Activated CD4-positive, alpha-beta T cell treated with anti-CD3 and anti-CD28 coated beads, Interleukin-2, amount 50 U/mL, for 4 hours (primary cell): ENCODE data around the gene BRWD1.
"Not testable (repeated sequence)": the region's sequence is repeated elsewhere in the genome, so short reads cannot be mapped to it uniquely, and the experiment has no call there.

Source experiments
- DNase-seq, 2 experiments: peaks; one replicate each; pipeline ENCODE4 v3.0.0-alpha.2; 2020

Gene BRWD1

DNA sequence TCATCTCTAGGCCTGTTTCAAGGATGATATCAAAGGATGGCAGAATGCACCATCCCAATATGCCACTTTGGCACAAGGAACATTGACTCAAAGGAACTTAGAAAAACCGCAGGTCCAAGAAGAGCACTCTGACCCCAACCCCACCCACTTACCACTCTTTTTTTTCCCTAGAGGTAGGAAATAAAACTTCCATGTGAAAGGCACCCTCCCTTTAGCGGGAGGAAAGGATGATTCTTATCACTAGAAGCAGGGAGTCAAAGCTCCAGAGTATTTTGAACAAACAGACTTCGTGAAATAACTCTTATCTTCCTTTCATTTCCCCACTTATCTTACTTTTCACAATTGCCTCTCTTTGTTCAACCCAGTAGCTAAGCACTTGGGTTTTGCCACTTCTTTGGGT lies 152.4 kb downstream of the BRWD1 start:
- DNase-seq, result no peak

DNA sequence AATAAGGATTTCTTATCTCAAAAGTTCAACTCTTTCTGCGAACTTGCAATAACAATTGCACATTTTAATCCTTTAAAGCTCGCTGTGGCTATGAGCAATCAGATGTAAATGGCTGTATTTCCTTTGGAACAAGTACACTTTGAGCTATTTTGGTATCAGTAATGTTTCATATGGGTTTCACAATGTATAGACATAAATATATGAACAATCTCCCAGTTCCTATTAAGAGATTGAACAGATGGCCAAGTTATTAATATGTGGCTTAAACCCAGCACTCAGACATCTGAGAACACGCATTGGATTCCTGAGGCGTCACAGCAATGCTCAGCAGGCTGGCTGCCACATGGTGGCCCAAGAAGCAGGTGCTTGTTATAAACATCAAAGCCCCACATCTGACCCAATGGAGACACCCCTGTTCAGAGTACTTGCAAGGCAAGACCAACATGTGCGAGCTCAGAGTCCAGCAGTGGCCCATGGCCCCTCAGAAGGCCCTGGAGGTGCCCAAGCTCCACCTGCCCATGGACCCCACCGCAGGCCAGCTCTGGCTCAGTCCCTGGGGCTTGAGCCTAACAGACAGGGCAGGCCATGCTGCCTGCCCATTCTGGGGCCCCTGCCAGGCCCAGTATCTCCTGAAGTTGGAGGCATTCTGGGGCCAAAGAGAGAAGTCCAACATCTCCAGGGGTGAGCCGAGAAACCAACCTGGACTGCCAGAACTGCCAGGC lies 153.9 kb downstream of the BRWD1 start:
- DNase-seq, result no peak

DNA sequence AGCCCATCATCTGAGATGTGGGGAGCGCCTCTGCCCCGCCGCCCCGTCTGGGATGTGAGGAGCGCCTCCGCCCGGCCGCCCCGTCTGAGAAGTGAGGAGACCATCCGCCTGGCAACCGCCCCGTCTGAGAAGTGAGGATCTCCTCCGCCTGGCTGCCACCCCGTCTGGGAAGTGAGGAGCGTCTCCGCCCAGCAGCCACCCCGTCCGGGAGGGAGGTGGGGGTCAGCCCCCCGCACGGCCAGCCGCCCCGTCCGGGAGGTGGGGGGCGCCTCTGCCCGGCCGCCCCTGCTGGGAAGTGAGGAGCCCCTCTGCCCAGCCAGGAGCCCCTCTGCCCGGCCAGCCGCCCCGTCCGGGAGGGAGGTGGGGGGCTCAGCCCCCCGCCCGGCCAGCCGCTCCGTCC lies 156.2 kb downstream of the BRWD1 start:
- DNase-seq, result not testable (repeated sequence)

GRCh38 chr21:39156024-39156423 lies 157.4 kb downstream of the BRWD1 start:
- DNase-seq, result no peak

DNA sequence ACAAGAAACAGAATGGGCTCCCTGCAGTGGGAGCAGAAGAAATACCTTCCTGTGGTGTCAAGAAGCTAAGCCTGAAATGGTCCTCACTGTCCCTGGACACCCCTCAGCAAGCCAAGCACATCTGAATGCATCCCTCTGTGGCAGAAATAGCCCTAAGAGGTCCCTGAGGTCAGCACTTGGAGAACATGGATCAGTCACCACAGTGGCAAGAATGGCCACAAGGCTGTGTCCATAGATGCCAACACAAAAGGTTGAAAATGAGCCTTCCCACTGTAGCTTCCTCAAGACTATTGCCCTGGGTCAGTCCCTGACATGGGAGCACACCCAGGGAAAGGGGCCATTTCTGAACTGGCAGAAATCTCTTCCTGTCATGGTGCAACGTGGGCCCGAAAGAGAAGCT lies 157.9 kb downstream of the BRWD1 start:
- DNase-seq, result no peak

GRCh38 chr21:39153842-39154241 lies 159.6 kb downstream of the BRWD1 start:
- DNase-seq, result no peak

DNA sequence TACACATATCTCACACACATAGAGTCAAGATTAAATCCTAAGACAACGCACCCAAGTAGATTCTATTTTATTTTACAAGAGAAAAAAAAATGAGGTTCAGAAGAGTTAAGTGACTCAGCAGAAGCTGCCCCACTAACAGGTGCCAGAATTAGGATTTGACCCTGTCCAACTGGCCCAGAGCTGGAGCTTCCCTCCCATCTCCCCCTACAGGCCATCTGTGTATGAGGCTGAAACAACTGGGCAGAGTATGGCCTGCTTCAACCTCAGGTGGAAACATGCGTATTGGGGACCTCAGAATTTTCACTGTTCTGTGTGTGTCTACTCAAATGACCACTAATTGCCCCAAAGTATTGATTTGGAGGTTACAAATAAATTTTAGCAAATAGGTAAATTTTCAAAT lies 160.1 kb downstream of the BRWD1 start:
- DNase-seq, result no peak

DNA sequence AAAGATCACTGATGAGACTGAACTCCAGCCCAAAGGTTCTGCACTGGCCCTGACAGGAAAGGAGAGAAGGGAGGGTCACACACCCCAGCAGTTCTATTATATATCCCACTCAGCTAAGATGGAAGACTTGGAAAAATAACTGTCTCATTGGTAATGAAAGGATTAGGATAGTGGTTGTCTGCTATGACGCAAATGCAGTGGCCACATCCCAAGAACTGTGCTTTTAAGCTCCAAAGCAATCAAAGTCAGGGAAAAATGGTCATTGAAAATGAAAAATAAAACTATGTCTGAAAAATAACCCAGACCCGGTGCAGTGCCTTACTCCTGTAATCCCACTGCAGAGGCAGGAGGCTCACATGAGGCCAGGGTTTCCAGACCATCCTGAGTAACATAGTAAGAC lies 161.2 kb downstream of the BRWD1 start:
- DNase-seq, result no peak

- no peak for DNase-seq
Observed at GRCh38 chr21:39150877-39151276, 162.6 kb downstream of the BRWD1 start.

- no peak for DNase-seq
Observed at GRCh38 chr21:39150316-39150715, 163.1 kb downstream of the BRWD1 start.

- no peak for DNase-seq
Observed at GRCh38 chr21:39149882-39150281, 163.6 kb downstream of the BRWD1 start.

GRCh38 chr21:39148975-39149374 lies 164.5 kb downstream of the BRWD1 start:
- DNase-seq, result no peak

GRCh38 chr21:39144191-39144590 lies 169.2 kb downstream of the BRWD1 start:
- no peak for DNase-seq

DNA sequence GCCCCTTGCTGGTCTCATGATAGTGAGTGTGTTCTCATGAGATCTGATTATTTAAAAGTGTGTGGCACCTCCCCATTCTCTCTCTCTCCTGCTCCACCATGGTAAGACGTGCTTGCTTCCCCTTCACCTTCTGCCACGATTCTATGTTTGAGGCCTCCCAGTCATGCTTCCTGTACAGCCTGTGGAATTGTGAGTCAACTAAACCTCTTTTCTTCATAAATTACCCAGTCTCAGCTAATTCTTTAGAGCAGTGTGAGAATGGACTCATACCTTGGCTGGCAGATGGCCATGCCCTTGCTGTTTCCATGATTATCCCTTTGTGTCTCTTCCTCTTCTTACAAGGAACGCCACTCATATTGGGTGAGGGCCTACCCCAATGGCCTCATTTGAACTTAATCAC lies 170.5 kb downstream of the BRWD1 start:
- DNase-seq, result no peak

- DNase-seq, result no peak
Observed at GRCh38 chr21:39141502-39141901, 171.9 kb downstream of the BRWD1 start.

DNA sequence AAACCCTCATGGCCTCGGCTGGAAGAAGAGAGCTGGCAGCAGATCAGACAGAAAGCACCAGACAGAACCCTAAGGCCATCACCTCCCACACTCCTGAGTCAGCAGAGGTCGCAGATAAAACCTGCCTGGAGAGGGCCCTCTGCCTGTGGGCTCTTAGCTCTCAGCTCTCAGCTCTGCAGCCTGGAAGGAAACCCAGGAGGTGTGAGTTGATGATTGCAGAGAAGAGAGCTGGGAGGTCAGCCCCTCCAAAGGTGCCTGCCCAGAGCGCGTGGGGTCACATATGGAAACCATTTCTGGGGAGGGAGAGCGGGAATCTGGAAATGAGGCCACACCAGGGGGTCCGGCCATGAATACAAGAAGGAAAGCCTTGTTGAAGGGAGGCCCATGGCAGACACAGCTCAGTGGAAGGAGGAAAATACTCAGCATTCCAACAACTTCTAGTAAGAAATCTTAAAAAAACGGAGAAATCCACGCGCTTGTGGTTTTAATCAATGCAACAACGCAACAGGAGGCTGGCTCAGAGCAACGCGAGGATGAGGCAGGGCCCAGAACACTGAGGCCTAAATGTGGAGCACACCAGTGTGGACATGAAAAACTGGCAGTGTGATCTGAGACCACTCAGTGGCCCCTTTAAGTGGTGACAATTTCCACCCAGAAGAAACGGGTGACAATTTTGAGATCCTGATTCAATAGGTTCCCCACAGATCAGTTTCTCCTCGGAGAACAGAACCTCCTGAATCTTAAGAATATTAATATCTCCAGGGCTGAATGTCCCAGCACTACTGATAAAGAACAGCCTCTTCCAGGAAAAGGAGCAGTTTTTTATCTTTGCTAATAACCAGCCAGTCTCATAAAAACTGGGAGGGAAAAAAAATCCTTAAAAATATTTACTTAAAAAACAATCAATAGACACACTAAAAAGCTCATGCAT lies 175.9 kb downstream of the BRWD1 start:
- no peak for DNase-seq

DNA sequence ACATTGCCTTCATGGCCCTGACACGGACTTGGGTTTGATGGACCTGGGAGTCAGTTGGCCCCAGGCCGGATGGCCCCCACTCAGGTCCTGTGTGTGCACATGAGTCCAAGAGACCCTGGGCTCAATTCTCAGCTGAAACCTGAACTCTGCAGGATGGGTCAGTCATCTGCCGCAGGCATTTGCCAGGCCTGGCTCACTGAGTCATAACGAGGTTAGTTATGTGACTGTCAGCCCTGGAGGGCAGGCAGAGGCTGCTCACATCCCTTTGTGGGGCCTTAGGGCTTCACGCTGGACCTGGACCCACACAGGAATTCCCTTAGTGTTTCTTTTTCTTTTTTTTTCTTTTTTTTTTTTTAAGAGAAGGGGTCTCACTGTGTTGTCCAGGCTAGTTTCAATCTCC lies 176.7 kb downstream of the BRWD1 start:
- no peak for DNase-seq

- DNase-seq, result not testable (repeated sequence)
Observed at GRCh38 chr21:39136138-39136537, 177.3 kb downstream of the BRWD1 start.

- no peak for DNase-seq
Observed at GRCh38 chr21:39134288-39134810, 179.1 kb downstream of the BRWD1 start.
